ENCODE results near the gene RASA2. TPM values are rescaled to one million over a fixed set of nuclear protein-coding genes. Genes with fewer than 3 reads are reported as not detected.

Gene RASA2
- total RNA-seq, 1 experiment from 2014 or later: 14.5 TPM

DNA sequence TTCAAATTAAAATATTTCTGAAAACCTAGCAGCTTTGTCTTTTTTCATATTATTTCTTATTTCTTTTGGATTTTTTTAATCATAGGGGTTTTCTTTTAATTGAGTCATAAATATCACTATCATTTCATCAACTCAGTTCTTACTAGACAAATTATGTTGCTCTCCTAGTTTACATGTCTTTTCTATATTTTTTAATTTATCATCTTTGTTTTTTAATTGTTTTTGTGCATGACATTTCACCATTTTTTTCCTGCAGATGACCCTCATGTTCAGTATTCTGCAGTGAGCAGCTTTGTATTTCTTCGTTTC lies 89.9 kb downstream of the RASA2 start:
- BruUV-seq (replicated peaks): no TSS peak
- ATAC-seq: no peak

DNA sequence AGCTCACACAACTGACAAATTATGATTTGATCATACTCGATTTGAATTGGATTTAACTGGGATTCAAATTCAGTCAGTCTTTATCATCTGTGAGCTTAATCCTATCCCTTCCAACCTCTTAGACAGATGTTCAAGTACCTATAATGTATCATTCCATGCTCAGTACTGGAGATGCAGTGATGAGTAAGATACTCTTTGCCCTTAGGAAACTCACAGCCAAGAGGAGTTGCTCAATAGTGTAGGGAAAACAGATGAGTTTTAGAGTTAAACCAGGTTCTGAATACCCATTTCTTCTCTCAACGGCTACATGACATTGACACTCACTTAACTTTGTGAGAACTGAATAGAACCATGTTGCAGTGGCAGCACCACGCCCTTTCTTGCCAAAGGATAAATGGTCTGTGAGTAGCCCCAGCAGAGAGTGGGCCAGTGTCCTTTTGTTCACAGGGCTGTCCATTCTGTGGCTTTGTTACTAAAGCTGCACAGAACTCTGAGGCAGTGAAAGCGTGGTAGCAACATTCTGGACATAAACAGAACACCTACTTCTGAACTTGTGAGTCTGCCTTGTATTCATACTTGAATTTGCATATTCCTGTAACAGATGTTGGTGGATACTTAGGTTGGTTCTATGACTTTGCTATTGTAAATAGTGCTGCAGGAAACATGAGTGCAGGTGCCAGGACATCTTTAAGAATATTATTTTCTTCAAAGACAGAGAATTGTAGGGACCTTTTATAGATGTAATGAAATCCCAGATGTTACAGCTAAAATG lies 91.6 kb downstream of the RASA2 start:
- no TSS peak for BruUV-seq (replicated peaks)
- H3K4me1 ChIP-seq (ENCODE audit: control insufficient read depth, insufficient read depth, low read length): no peaks in the 10 kb centered on the region
- TF ChIP-seq SIN3A (IDR thresholded peaks at IDR 0.05; ENCODE audit: borderline replicate concordance, insufficient read depth, low read depth, low read length) (no peak), POLR2AphosphoS5 (IDR thresholded peaks at IDR 0.05; ENCODE audit: low read depth, low read length) (no peak), TCF7L2 (IDR thresholded peaks at IDR 0.05; ENCODE audit: low read depth, low read length) (no peak)
- TF ChIP-seq, protein P1, sequence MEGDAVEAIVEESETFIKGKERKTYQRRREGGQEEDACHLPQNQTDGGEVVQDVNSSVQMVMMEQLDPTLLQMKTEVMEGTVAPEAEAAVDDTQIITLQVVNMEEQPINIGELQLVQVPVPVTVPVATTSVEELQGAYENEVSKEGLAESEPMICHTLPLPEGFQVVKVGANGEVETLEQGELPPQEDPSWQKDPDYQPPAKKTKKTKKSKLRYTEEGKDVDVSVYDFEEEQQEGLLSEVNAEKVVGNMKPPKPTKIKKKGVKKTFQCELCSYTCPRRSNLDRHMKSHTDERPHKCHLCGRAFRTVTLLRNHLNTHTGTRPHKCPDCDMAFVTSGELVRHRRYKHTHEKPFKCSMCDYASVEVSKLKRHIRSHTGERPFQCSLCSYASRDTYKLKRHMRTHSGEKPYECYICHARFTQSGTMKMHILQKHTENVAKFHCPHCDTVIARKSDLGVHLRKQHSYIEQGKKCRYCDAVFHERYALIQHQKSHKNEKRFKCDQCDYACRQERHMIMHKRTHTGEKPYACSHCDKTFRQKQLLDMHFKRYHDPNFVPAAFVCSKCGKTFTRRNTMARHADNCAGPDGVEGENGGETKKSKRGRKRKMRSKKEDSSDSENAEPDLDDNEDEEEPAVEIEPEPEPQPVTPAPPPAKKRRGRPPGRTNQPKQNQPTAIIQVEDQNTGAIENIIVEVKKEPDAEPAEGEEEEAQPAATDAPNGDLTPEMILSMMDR (IDR thresholded peaks at IDR 0.05): no peak
- TF ChIP-seq, protein P2, sequence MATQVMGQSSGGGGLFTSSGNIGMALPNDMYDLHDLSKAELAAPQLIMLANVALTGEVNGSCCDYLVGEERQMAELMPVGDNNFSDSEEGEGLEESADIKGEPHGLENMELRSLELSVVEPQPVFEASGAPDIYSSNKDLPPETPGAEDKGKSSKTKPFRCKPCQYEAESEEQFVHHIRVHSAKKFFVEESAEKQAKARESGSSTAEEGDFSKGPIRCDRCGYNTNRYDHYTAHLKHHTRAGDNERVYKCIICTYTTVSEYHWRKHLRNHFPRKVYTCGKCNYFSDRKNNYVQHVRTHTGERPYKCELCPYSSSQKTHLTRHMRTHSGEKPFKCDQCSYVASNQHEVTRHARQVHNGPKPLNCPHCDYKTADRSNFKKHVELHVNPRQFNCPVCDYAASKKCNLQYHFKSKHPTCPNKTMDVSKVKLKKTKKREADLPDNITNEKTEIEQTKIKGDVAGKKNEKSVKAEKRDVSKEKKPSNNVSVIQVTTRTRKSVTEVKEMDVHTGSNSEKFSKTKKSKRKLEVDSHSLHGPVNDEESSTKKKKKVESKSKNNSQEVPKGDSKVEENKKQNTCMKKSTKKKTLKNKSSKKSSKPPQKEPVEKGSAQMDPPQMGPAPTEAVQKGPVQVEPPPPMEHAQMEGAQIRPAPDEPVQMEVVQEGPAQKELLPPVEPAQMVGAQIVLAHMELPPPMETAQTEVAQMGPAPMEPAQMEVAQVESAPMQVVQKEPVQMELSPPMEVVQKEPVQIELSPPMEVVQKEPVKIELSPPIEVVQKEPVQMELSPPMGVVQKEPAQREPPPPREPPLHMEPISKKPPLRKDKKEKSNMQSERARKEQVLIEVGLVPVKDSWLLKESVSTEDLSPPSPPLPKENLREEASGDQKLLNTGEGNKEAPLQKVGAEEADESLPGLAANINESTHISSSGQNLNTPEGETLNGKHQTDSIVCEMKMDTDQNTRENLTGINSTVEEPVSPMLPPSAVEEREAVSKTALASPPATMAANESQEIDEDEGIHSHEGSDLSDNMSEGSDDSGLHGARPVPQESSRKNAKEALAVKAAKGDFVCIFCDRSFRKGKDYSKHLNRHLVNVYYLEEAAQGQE (IDR thresholded peaks at IDR 0.05; ENCODE audit: insufficient read depth in 1 of 2, low read depth in 2 of 2, low read length in 1 of 2): no peak
- no peak overlapping the region for H3K27ac ChIP-seq (ENCODE audit: low read length)
- no peak for DNase-seq (ENCODE audit: low read depth, low spot score)
- ATAC-seq: no peak
- peaks cover 20% of the 10 kb centered on the region for H3K36me3 ChIP-seq (ENCODE audit: control insufficient read depth, insufficient read depth, low read length)
- ChIA-PET POLR2A (no interaction called here), CTCF (interaction anchor here (1.7 kb wide), 1 partner anchor 297 kb away, joined by 6 read pairs; no protein-coding TSS in a partner anchor)
- H3K9me3 ChIP-seq (ENCODE audit: control insufficient read depth, insufficient read depth, low read depth, low read length): no peaks in the 10 kb centered on the region
- no peak overlapping the region for H3K4me3 ChIP-seq (ENCODE audit: low read depth in 2 of 2, low read length in 2 of 2)
- H3K27me3 ChIP-seq (ENCODE audit: control insufficient read depth, insufficient read depth, low read length): no peaks in the 10 kb centered on the region
- intact Hi-C loops (cut with micrococcal nuclease; ENCODE audit: unreplicated experiment): no loop called here
- in situ Hi-C loops (cut with HindIII; ENCODE audit: low pct_unique_long_range_greater_than_20kb, low sequenced_read_pairs): no loop called here

More for the DNA sequence above, 89.9 kb downstream of the RASA2 start:
- TF ChIP-seq, protein P2 (IDR thresholded peaks at IDR 0.05; ENCODE audit: insufficient read depth in 1 of 2, low read depth in 2 of 2, low read length in 1 of 2): no peak
- no peak for TF ChIP-seq TCF7L2 (IDR thresholded peaks at IDR 0.05; ENCODE audit: low read depth, low read length)
- TF ChIP-seq, protein P1 (IDR thresholded peaks at IDR 0.05): peak; percentile 42; the same call in 1 of the 2 replicates
- TF ChIP-seq SIN3A (IDR thresholded peaks at IDR 0.05; ENCODE audit: borderline replicate concordance, insufficient read depth, low read depth, low read length): no peak
- TF ChIP-seq POLR2AphosphoS5 (IDR thresholded peaks at IDR 0.05; ENCODE audit: low read depth, low read length): no peak
- H3K9me3 ChIP-seq (ENCODE audit: control insufficient read depth, insufficient read depth, low read depth, low read length): no peaks in the 10 kb centered on the region
- no peaks in the 10 kb centered on the region for H3K27me3 ChIP-seq (ENCODE audit: control insufficient read depth, insufficient read depth, low read length)
- H3K4me1 ChIP-seq (ENCODE audit: control insufficient read depth, insufficient read depth, low read length): no peaks in the 10 kb centered on the region
- H3K36me3 ChIP-seq (ENCODE audit: control insufficient read depth, insufficient read depth, low read length): peaks cover 28% of the 10 kb centered on the region
- ChIA-PET POLR2A (no interaction called here), CTCF (interaction anchor here (0.6 to 1.7 kb wide), 3 partner anchors 11 to 299 kb away, joined by 3 to 6 read pairs (median 4); no protein-coding TSS in a partner anchor)
- H3K27ac ChIP-seq (ENCODE audit: low read length): no peak overlapping the region
- intact Hi-C loops (cut with micrococcal nuclease; ENCODE audit: unreplicated experiment): no loop called here
- DNase-seq (ENCODE audit: low read depth, low spot score): no peak
- no peak overlapping the region for H3K4me3 ChIP-seq (ENCODE audit: low read depth in 2 of 2, low read length in 2 of 2)
- in situ Hi-C loops (cut with HindIII; ENCODE audit: low pct_unique_long_range_greater_than_20kb, low sequenced_read_pairs): no loop called here
